GM23248 (cell line): Measurements from ENCODE around the gene RC3H1. TPM values are rescaled to one million over a fixed set of nuclear protein-coding genes. Genes with fewer than 3 reads are reported as not detected.

Experiments used
- DNase-seq: peaks from one replicate; pipeline ENCODE4 v3.0.0-alpha.2; 2015
- H2AFZ ChIP-seq: fragments of 200-600 bp; sonication (generic); 2 replicates; pipeline ENCODE4 v1.6.1; 2016; ENCODE audit warnings: antibody characterized with exemption
- H3F3A ChIP-seq: fragments of 200-600 bp; sonication (generic); 2 replicates; pipeline ENCODE4 v1.6.1; 2016; ENCODE audit warnings: mild to moderate bottlenecking, antibody characterized with exemption, mixed run types; ENCODE audit not compliant: insufficient read depth
- H3K27ac ChIP-seq: fragments of 200-600 bp; sonication (generic); 2 replicates; pipeline ENCODE4 v1.5.1; 2016; ENCODE audit warnings: mild to moderate bottlenecking
- H3K27me3 ChIP-seq: fragments of 200-600 bp; sonication (generic); replicated peaks from 2 replicates; pipeline ENCODE4 v1.6.1; 2016; ENCODE audit warnings: mild to moderate bottlenecking; ENCODE audit not compliant: insufficient read depth
- H3K36me3 ChIP-seq: fragments of 200-600 bp; sonication (generic); 2 replicates; pipeline ENCODE4 v1.6.1; 2016; ENCODE audit warnings: low read depth, mild to moderate bottlenecking
- H3K4me1 ChIP-seq: fragments of 200-600 bp; sonication (generic); 2 replicates; pipeline ENCODE4 v1.6.1; 2016; ENCODE audit warnings: mild to moderate bottlenecking; ENCODE audit not compliant: insufficient read depth
- H3K4me2 ChIP-seq: fragments of 200-600 bp; sonication (generic); one replicate; pipeline ENCODE4 v1.6.1; 2016; ENCODE audit warnings: mild to moderate bottlenecking; ENCODE audit not compliant: unreplicated experiment
- H3K4me3 ChIP-seq: fragments of 200-600 bp; sonication (generic); 2 replicates; pipeline ENCODE4 v1.5.1; 2016; ENCODE audit warnings: mild to moderate bottlenecking
- H3K79me2 ChIP-seq: fragments of 200-600 bp; sonication (generic); 2 replicates; pipeline ENCODE4 v1.6.1; 2016; ENCODE audit warnings: mild to moderate bottlenecking; ENCODE audit not compliant: insufficient read depth
- H3K9ac ChIP-seq: fragments of 200-600 bp; sonication (generic); 2 replicates; pipeline ENCODE4 v1.6.1; 2016; ENCODE audit warnings: mild to moderate bottlenecking
- H3K9me2 ChIP-seq: fragments of 200-600 bp; sonication (generic); 2 replicates; pipeline ENCODE4 v1.6.1; 2016; ENCODE audit warnings: mixed run types, mild to moderate bottlenecking, moderate library complexity; ENCODE audit not compliant: insufficient read depth
- H3K9me3 ChIP-seq: fragments of 200-600 bp; sonication (generic); one replicate; pipeline ENCODE4 v1.6.1; 2017; ENCODE audit warnings: low read depth
- H4K20me1 ChIP-seq: fragments of 200-600 bp; sonication (generic); 2 replicates; pipeline ENCODE4 v1.6.0; 2016; ENCODE audit not compliant: insufficient read depth
- EZH2 ChIP-seq: fragments of 200-600 bp; sonication (generic); IDR thresholded peaks from 2 replicates; pipeline ENCODE4 v1.6.1; 2018; ENCODE audit warnings: antibody characterized with exemption, mild to moderate bottlenecking; ENCODE audit not compliant: insufficient read depth, poor library complexity, severe bottlenecking
- EZH2phosphoT487 ChIP-seq: fragments of 200-600 bp; sonication (generic); IDR thresholded peaks from 2 replicates; pipeline ENCODE4 v1.6.1; 2018; ENCODE audit warnings: antibody characterized with exemption, moderate library complexity, mild to moderate bottlenecking, low read depth; ENCODE audit not compliant: insufficient read depth
- WGBS, 2 experiments: methylation state at CpG; one replicate each; pipeline ENCODE4 v1.1.6; 2015 to 2017; ENCODE audit warnings: low lambda C conversion rate in 2 of 2, low coverage in 1 of 2; ENCODE audit errors: missing lambda C conversion rate in 2 of 2; 5-methylcytosine and 5-hydroxymethylcytosine counted together
- in situ Hi-C: fragments of 300-500 bp; cut with MboI; formaldehyde crosslinking; loops from 2 replicates; pipeline ENCODE4 v1.15.0; 2020
- polyA plus RNA-seq: library from polyadenylated mRNA; unstranded; fragments of >200 nt; fragmentation: Nextera tagmentation; extraction: Ambion mirVana; gene quantifications from 2 replicates; pipeline ENCODE4 v1.2.1, GENCODE V29; 2016
- small RNA-seq: library from RNA; depleted of rRNA; stranded (forward); fragments of <200 nt; gene quantifications from one replicate; pipeline ENCODE3, GENCODE V24; 2014; ENCODE audit warnings: low read depth, low replicate concordance
- total RNA-seq: library from RNA; depleted of rRNA; stranded (reverse); fragments of >200 nt; shearing (Covaris generic); gene quantifications from 2 replicates; pipeline ENCODE4 v1.2.3, GENCODE V29; 2014; rRNA removed

The RC3H1 gene
- total and polyA plus RNA-seq, 2 experiments from 2014 or later: 5.9 to 18.9 TPM

- no peak overlapping the region for H3K27ac ChIP-seq
- no peaks in the 10 kb centered on the region for H3K9me2 ChIP-seq
- no peaks in the 10 kb centered on the region for H3K9me3 ChIP-seq
- H2AFZ ChIP-seq: no peak overlapping the region
- no peaks in the 10 kb centered on the region; the same call in 1 of the 2 replicates for H4K20me1 ChIP-seq
- in situ Hi-C loops: no loop called here
- H3K4me2 ChIP-seq: no peak overlapping the region
- WGBS, 2 experiments: 96 to 99% methylated on average over 2 of the region's 2 CpGs
- DNase-seq: no peak
- no peaks in the 10 kb centered on the region for H3K27me3 ChIP-seq
- no peak overlapping the region for H3K9ac ChIP-seq
- no peak for TF ChIP-seq EZH2phosphoT487
- TF ChIP-seq EZH2: no peak
- peaks cover 7% of the 10 kb centered on the region; the same call in 1 of the 2 replicates for H3K79me2 ChIP-seq
- H3F3A ChIP-seq: no peaks in the 10 kb centered on the region
- no peaks in the 10 kb centered on the region for H3K4me1 ChIP-seq
- peaks cover 11% of the 10 kb centered on the region; the same call in 1 of the 2 replicates for H3K36me3 ChIP-seq
- no peak overlapping the region for H3K4me3 ChIP-seq
Observed at GRCh38 chr1:173887627-173888026, 134.5 kb downstream of the RC3H1 start.

GRCh38 chr1:173886746-173887611, 135.2 kb downstream of the RC3H1 start:
- in situ Hi-C loops: no loop called here
- TF ChIP-seq EZH2: no peak
- TF ChIP-seq EZH2phosphoT487: no peak
- Histone ChIP-seq H3K4me2 (no peak overlapping the region), H2AFZ (no peak overlapping the region), H3K9me3 (no peaks in the 10 kb centered on the region), H3K9me2 (no peaks in the 10 kb centered on the region), H3K79me2 (peaks cover 7% of the 10 kb centered on the region; the same call in 1 of the 2 replicates), H3K36me3 (peaks cover 11% of the 10 kb centered on the region; the same call in 1 of the 2 replicates), H4K20me1 (no peaks in the 10 kb centered on the region; the same call in 1 of the 2 replicates), H3K9ac (no peak overlapping the region), H3K27ac (no peak overlapping the region), H3F3A (no peaks in the 10 kb centered on the region), H3K4me1 (no peaks in the 10 kb centered on the region), H3K4me3 (no peak overlapping the region), H3K27me3 (no peaks in the 10 kb centered on the region)
- DNase-seq: no peak
- WGBS, 2 experiments: 98% methylated on average over 4 of the region's 4 CpGs

GRCh38 chr1:173884701-173885100, 137.5 kb downstream of the RC3H1 start:
- 72 to 75% methylated on average over 5 of the region's 5 CpGs for WGBS, 2 experiments
- Histone ChIP-seq H3K4me3 (no peak overlapping the region), H3F3A (no peaks in the 10 kb centered on the region), H3K36me3 (peaks cover 11% of the 10 kb centered on the region; the same call in 1 of the 2 replicates), H3K9me3 (no peaks in the 10 kb centered on the region), H2AFZ (no peak overlapping the region), H3K79me2 (peaks cover 7% of the 10 kb centered on the region; the same call in 1 of the 2 replicates), H3K27me3 (no peaks in the 10 kb centered on the region), H4K20me1 (no peaks in the 10 kb centered on the region), H3K4me1 (no peaks in the 10 kb centered on the region), H3K9ac (no peak overlapping the region), H3K4me2 (no peak overlapping the region), H3K9me2 (no peaks in the 10 kb centered on the region), H3K27ac (no peak overlapping the region)
- TF ChIP-seq EZH2phosphoT487 (no peak), EZH2 (no peak)
- no peak for DNase-seq
- in situ Hi-C loops: no loop called here

Small RNAs within 50 kb of the gene (small RNA-seq; reads per million reads assigned to genes)
- gene RNA5SP67: not detected
- gene RNA5SP68: not detected

Other genes starting within 250 kb of the RC3H1 start
- gene DARS2, start 197.7 kb downstream of the RC3H1 start, total RNA-seq: 12.1 and 14.5 TPM in 2 replicates
- gene DARS2, start 197.7 kb downstream of the RC3H1 start, polyA plus RNA-seq: 11.0 and 12.1 TPM in 2 replicates
- gene CENPL, start 197.5 kb downstream of the RC3H1 start, total RNA-seq: 14.9 and 16.9 TPM in 2 replicates
- 9.3 and 10.4 TPM in 2 replicates for gene CENPL, start 197.5 kb downstream of the RC3H1 start, polyA plus RNA-seq
- gene GAS5, start 154.4 kb downstream of the RC3H1 start, total RNA-seq: 344 and 358 TPM in 2 replicates
- gene GAS5, start 154.4 kb downstream of the RC3H1 start, polyA plus RNA-seq: 143 and 166 TPM in 2 replicates
- gene ZBTB37, start 154.0 kb downstream of the RC3H1 start, total RNA-seq: 4.2 and 5.6 TPM in 2 replicates
- 0.90 and 0.96 TPM in 2 replicates for gene ZBTB37, start 154.0 kb downstream of the RC3H1 start, polyA plus RNA-seq
- gene SERPINC1, start 105.0 kb downstream of the RC3H1 start, total RNA-seq: not detected in 2 replicates
- gene SERPINC1, start 105.0 kb downstream of the RC3H1 start, polyA plus RNA-seq: not detected in 2 replicates
- gene RABGAP1L, start 137.2 kb upstream of the RC3H1 start, total RNA-seq: 21.6 and 24.7 TPM in 2 replicates
- gene RABGAP1L, start 137.2 kb upstream of the RC3H1 start, polyA plus RNA-seq: 11.4 and 13.7 TPM in 2 replicates